ENCODE data around the gene RBM27.

DNA sequence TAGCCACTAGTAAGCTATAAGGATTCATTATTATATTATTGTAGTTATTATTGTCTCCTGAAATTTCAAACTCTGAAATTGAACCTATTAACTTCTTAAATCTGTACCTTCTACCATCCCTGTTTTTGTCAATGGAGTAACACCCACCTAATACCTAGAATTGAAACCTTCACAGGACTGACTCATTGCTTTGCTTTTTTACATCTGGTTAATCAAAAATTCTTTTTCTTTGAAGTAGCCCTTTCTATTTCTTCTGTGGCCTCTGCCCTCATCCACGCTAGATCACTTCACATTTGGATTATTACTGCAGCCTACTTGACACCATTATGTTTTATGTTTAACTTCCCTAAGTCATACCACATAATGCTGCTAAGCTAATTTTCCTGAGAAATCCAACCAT lies 35.6 kb downstream of the RBM27 start:
- no peak for TF ChIP-seq POLR2A (IDR thresholded peaks at IDR 0.05)
- TF ChIP-seq, protein P1, sequence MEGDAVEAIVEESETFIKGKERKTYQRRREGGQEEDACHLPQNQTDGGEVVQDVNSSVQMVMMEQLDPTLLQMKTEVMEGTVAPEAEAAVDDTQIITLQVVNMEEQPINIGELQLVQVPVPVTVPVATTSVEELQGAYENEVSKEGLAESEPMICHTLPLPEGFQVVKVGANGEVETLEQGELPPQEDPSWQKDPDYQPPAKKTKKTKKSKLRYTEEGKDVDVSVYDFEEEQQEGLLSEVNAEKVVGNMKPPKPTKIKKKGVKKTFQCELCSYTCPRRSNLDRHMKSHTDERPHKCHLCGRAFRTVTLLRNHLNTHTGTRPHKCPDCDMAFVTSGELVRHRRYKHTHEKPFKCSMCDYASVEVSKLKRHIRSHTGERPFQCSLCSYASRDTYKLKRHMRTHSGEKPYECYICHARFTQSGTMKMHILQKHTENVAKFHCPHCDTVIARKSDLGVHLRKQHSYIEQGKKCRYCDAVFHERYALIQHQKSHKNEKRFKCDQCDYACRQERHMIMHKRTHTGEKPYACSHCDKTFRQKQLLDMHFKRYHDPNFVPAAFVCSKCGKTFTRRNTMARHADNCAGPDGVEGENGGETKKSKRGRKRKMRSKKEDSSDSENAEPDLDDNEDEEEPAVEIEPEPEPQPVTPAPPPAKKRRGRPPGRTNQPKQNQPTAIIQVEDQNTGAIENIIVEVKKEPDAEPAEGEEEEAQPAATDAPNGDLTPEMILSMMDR (IDR thresholded peaks at IDR 0.05), result no peak
- no peak for TF ChIP-seq POLR2AphosphoS5 (IDR thresholded peaks at IDR 0.05)
- no peak for TF ChIP-seq EP300 (IDR thresholded peaks at IDR 0.05)
